Thyroid gland (tissue), 4 donors: ENCODE data around the gene CACHD1. TPM values are rescaled to one million over a fixed set of nuclear protein-coding genes. Genes with fewer than 3 reads are reported as not detected.

Source experiments
- DNase-seq, 2 donors: peaks; one replicate each; pipeline ENCODE4 v3.0.0-alpha.2; 2019
- H3K27ac ChIP-seq, 3 donors: fragments of 200-600 bp; sonication (generic); 1 replicate in 2 of 3; 2 replicates in 1 of 3; pipeline ENCODE4 v1.5.1; 2016 to 2019; ENCODE audit warnings: mild to moderate bottlenecking in 1 of 3, moderate library complexity in 1 of 3
- H3K27me3 ChIP-seq: fragments of 200-600 bp; sonication (generic); one replicate; pipeline ENCODE4 v1.5.1; 2019
- H3K36me3 ChIP-seq, 2 donors: fragments of 200-600 bp; sonication (generic); one replicate each; pipeline ENCODE4 v1.5.1; 2016 to 2019
- H3K4me1 ChIP-seq, 2 donors: fragments of 200-600 bp; sonication (generic); one replicate each; pipeline ENCODE4 v1.5.1; 2017 to 2019
- H3K4me3 ChIP-seq, 3 donors: fragments of 200-600 bp; sonication (generic); replicated peaks in 1 of 3; 1 replicate in 2 of 3; 2 replicates in 1 of 3; pipeline ENCODE4 v1.5.1; 2016; ENCODE audit warnings: mild to moderate bottlenecking in 1 of 3
- H3K9me3 ChIP-seq: fragments of 200-600 bp; sonication (generic); one replicate; pipeline ENCODE4 v1.5.1; 2017
- POLR2A ChIP-seq, 2 donors: fragments of 450-650 bp; IDR thresholded peaks; one replicate each; pipeline ENCODE4 v1.6.1; 2017; ENCODE audit warnings: antibody characterized with exemption in 2 of 2, mild to moderate bottlenecking in 2 of 2, moderate library complexity in 1 of 2
- WGBS, 2 donors: methylation state at CpG; one replicate each; pipeline ENCODE4 v1.1.5; 2017; 5-methylcytosine and 5-hydroxymethylcytosine counted together
- intact Hi-C: fragments of 100-400 bp; cut with DNase I; formaldehyde crosslinking; loops from one replicate; pipeline ENCODE4 v1.15.1; 2023
- total RNA-seq, 4 donors: library from RNA; depleted of rRNA; stranded (reverse); fragments of >200 nt; gene quantifications; one replicate each; pipeline ENCODE4 v1.2.3, GENCODE V29; 2016
- TF ChIP-seq, protein P1 (sequence below), 6 experiments: fragments of 200-600 bp in 3 of 6; fragments of 450-650 bp in 3 of 6; sonication (generic) in 3 of 6; IDR thresholded peaks; one replicate each; pipeline ENCODE4 v1.5.1; 2016 to 2019; ENCODE audit warnings: antibody characterized with exemption in 6 of 6, mild to moderate bottlenecking in 2 of 6, inconsistent platforms in 1 of 6, moderate library complexity in 1 of 6

Gene CACHD1
- total RNA-seq, 4 donors from 2014 or later = 12.9 to 25.1 (median 17.0) TPM

DNA sequence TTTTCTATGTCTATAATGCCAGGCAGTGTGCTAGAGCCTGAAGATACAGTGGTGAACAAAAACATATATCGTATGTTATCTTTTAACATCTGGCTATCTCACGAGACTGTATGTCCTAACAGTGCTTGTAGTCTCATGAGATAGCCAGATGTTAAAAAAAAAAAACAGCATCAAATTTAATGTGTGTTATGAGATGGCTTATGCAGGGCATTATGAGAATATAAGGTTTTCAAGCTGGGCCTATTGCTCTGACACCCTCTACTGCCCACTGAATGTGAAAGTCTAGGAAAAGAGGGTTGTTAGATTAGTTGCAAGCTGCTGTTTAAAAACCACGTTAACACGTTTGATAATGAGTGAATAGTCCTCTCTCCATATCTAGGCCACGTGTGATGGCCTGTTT, 109.8 kb downstream of the CACHD1 start:
- TF ChIP-seq POLR2A (IDR thresholded peaks at IDR 0.05) = no peak
- TF ChIP-seq, protein P1, sequence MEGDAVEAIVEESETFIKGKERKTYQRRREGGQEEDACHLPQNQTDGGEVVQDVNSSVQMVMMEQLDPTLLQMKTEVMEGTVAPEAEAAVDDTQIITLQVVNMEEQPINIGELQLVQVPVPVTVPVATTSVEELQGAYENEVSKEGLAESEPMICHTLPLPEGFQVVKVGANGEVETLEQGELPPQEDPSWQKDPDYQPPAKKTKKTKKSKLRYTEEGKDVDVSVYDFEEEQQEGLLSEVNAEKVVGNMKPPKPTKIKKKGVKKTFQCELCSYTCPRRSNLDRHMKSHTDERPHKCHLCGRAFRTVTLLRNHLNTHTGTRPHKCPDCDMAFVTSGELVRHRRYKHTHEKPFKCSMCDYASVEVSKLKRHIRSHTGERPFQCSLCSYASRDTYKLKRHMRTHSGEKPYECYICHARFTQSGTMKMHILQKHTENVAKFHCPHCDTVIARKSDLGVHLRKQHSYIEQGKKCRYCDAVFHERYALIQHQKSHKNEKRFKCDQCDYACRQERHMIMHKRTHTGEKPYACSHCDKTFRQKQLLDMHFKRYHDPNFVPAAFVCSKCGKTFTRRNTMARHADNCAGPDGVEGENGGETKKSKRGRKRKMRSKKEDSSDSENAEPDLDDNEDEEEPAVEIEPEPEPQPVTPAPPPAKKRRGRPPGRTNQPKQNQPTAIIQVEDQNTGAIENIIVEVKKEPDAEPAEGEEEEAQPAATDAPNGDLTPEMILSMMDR (IDR thresholded peaks at IDR 0.05) = no peak
- Histone ChIP-seq H3K27ac (no peak overlapping the region), H3K27me3 (no peaks in the 10 kb centered on the region), H3K36me3 (no peaks in the 10 kb centered on the region), H3K9me3 (no peaks in the 10 kb centered on the region), H3K4me1 (peaks cover 0 to 5% of the 10 kb centered on the region in 2 donors), H3K4me3 (no peak overlapping the region)
- 87 to 93% methylated on average over 5 of the region's 5 CpGs for WGBS, 2 donors
- intact Hi-C loops = no loop called here
- no peak for DNase-seq

DNA sequence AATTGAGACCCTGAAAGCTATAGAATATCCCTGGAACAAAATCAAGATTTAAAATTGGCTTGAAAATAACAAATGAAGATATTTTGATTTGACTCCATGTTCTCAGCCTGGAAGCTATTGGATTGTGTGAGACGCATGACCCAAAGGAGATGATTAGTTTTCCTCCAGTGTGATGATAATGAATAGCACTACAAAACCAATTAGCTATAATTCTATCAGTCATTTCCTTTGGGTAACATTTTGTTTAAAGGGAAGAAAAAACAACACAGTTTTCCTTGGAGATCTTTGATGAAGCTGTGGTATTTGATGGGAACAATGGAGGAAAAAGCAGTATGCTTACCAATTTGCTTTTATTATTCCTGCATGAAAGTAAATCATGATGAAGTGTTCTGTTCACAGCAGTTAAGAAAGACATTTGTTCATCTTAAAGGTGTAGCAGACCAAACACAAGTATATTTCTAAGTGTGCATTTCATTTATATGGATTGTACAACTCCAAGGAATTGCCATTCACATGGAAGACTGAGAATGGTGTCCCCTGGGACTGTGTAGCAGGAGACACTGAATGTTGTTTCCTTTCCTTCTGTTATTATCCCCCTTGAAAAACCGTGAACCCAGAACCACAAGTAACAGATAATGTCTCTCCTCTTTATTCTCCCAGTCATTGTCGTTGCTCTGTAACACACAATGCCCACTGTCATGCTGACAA, 111.4 kb downstream of the CACHD1 start:
- intact Hi-C loops = no loop called here
- TF ChIP-seq, protein P1 (IDR thresholded peaks at IDR 0.05) = no peak
- TF ChIP-seq POLR2A (IDR thresholded peaks at IDR 0.05) = no peak
- Histone ChIP-seq H3K9me3 (no peaks in the 10 kb centered on the region), H3K27ac (no peak overlapping the region), H3K4me3 (no peak overlapping the region), H3K36me3 (no peaks in the 10 kb centered on the region), H3K4me1 (peaks cover 0 to 5% of the 10 kb centered on the region in 2 donors), H3K27me3 (no peaks in the 10 kb centered on the region)
- DNase-seq = no peak
- 65 to 73% methylated on average over 3 of the region's 3 CpGs for WGBS, 2 donors

DNA sequence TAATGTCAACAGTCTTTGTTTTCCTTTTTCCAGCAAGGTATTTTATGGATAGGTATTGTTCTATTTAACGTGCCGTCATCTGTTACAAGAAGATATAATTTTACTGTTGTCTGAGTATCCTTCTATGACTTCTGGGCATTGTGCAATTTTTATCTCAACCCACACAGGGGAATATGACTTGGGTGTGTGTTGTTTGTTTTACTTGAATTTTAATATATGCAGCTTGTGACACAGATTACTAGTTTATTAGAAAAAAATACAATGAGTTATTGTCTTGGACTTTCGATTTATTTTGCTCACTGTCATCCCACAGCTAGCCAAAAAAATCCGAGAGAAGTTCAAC, 111.9 kb downstream of the CACHD1 start:
- Histone ChIP-seq H3K4me3 (no peak overlapping the region), H3K27me3 (no peaks in the 10 kb centered on the region), H3K4me1 (peaks cover 0 to 5% of the 10 kb centered on the region in 2 donors), H3K9me3 (no peaks in the 10 kb centered on the region), H3K27ac (no peak overlapping the region), H3K36me3 (no peaks in the 10 kb centered on the region)
- WGBS, 2 donors = 77 to 86% methylated on average over 4 of the region's 4 CpGs
- DNase-seq = no peak
- intact Hi-C loops = no loop called here
- TF ChIP-seq POLR2A (IDR thresholded peaks at IDR 0.05) = no peak
- TF ChIP-seq, protein P1 (IDR thresholded peaks at IDR 0.05) = no peak

DNA sequence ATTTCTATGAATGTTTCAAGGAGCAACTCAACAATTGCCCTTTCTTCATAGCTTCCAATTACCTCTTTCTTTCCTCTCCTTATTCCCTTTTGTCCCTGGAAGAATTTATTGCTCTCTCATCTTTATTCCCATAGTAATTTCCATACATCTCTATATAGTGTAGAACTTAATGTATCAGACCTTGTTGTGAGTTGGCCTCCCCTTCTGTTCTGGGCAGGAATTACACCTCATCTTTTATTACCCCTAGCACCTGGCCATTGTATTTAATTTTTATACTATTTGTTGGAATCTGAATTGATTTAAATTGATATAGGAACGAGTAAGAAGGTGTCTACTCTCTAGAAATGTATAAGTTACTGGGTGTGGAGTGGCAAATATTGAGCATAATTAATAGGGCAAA, 114.5 kb downstream of the CACHD1 start:
- WGBS, 2 donors = 92 to 94% methylated on average over 1 of the region's 1 CpG
- intact Hi-C loops = no loop called here
- no peak for TF ChIP-seq POLR2A (IDR thresholded peaks at IDR 0.05)
- TF ChIP-seq, protein P1 (IDR thresholded peaks at IDR 0.05) = no peak

DNA sequence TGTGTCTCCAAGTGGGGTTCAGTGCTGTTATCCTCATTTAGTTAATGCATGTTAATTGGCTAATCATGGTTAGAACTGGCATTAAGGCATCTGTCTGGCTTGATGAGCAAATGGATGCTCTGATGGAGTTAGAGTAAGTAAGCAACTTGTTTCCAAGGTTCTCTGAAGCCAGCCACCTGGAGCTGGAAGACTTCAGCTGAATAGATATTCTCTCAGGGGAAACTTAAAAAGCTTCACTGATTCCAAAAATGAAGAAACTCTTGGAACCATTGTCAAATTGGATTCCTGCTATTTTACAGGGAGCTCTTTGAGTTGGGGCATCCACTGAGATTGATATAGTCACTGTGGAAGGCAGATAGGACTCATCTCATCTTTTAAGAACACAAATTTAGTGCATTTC, 118.9 kb downstream of the CACHD1 start:
- no peak for DNase-seq
- TF ChIP-seq POLR2A (IDR thresholded peaks at IDR 0.05) = no peak
- TF ChIP-seq, protein P1 (IDR thresholded peaks at IDR 0.05) = no peak
- Histone ChIP-seq H3K27ac (no peak overlapping the region), H3K27me3 (no peaks in the 10 kb centered on the region), H3K9me3 (no peaks in the 10 kb centered on the region), H3K4me1 (no peaks in the 10 kb centered on the region), H3K36me3 (no peaks in the 10 kb centered on the region), H3K4me3 (no peak overlapping the region)
- intact Hi-C loops = no loop called here

More for the DNA sequence above, 114.5 kb downstream of the CACHD1 start:
- H3K27me3 ChIP-seq = no peaks in the 10 kb centered on the region
- no peaks in the 10 kb centered on the region for H3K36me3 ChIP-seq
- no peak for DNase-seq
- no peak overlapping the region for H3K27ac ChIP-seq
- H3K4me3 ChIP-seq = no peak overlapping the region
- no peaks in the 10 kb centered on the region for H3K4me1 ChIP-seq
- H3K9me3 ChIP-seq = no peaks in the 10 kb centered on the region
